ENCODE results near the gene ATP13A4.

DNA sequence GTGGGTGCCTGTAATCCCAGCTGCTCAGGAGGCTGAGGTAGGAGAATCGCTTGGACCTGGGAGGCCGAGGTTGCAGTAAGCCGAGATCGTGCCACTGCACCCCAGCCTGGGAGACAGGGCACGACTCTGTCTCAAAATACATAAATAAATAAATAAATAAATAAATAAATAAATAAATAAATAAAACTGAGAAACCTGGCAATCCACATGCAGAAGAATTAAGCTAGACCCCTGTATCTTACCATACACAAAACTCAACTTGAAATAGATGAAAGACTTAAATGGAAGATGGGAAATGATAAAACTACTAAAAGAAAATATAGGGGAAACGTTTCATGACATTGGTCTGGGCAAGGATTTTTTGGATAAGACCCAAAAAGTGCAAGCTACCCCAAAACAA lies 58.0 kb downstream of the ATP13A4 start:
- TF ChIP-seq, protein P1, sequence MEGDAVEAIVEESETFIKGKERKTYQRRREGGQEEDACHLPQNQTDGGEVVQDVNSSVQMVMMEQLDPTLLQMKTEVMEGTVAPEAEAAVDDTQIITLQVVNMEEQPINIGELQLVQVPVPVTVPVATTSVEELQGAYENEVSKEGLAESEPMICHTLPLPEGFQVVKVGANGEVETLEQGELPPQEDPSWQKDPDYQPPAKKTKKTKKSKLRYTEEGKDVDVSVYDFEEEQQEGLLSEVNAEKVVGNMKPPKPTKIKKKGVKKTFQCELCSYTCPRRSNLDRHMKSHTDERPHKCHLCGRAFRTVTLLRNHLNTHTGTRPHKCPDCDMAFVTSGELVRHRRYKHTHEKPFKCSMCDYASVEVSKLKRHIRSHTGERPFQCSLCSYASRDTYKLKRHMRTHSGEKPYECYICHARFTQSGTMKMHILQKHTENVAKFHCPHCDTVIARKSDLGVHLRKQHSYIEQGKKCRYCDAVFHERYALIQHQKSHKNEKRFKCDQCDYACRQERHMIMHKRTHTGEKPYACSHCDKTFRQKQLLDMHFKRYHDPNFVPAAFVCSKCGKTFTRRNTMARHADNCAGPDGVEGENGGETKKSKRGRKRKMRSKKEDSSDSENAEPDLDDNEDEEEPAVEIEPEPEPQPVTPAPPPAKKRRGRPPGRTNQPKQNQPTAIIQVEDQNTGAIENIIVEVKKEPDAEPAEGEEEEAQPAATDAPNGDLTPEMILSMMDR (IDR thresholded peaks at IDR 0.05) = no peak
- TF ChIP-seq POLR2A (IDR thresholded peaks at IDR 0.05) = no peak
